HPDE6-E6E7 (cell line): ENCODE measurements around the gene MAP6.

Experiments used
- DNase-seq: peaks from one replicate; pipeline ENCODE4 v3.0.0; 2011; ENCODE audit warnings: missing footprints; ENCODE audit errors: extremely low spot score

Gene MAP6

DNA sequence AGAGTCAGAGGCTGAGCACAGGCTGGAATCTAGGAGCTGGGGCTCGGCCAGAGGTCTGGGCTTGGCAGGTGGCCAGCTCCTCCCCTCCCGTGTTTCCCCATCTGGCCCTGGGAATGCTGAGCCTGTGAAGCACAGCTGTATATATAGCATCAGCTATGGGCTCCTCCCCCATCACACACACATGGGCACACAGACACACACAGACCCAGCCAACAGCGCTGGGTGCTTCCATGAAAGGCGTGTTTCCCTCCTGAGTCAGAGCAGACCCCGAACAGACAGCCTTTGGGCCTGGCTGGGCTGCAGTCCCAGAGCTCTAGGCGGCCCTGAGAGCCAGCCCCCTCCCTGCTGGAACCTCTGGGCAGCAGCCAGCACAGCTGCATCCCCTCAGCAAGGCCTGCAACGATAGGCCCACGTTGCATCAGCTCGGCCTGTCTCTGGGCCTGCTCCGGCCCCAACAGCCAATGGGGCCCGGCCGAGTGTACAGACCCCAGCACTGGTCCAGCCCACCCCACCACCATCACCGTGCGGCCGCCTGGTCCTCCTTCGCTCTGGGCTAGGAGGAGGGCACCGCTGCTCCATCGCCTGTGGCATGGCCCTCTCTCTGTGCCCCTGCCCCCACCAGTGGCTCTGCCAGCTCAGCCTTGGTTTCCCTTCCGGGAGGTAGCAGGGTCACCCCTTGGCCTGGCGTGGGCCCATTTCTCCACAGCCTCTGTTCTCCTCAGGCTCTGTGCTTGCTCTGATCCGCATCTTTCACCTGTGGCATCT lies 114.4 kb downstream of the MAP6 start:
- no peak for DNase-seq

DNA sequence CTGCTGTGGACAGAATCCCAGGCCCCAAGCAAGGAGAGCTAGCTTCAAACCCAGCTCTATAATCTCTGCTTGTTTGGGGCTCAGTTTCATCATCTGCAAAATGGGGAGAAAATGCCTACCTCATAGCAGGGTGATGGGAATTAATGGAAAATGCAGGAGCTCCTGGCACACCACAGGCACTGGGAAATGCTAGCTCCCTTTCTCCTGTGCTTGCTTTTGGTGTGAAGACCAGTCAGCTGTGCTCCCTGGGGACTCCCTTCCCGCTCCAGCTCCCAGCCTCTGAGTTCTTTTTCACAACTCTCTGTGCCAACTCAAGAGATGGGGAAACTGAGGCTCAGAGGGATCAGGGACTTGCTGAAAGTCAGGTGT lies 115.0 kb downstream of the MAP6 start:
- no peak for DNase-seq

DNA sequence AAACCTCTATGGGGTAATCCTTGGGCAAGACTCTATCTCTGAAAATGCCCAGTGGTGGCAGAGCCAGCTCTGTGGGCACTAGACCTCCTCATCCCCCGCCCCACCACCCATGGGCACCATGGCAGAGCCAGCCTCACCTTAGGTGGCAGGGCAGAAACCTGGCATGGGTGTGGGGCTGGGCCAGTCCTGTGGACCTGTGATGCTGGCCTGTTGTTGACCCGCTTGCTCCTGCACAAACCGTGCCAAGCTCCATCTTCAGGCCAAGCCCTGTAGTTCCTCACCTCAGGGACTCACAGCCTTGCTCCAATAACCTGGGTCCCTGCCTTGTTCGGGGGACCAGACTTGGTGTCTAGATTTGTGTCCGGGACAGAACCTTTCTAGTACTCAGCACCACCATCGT lies 115.7 kb downstream of the MAP6 start:
- DNase-seq: no peak

DNA sequence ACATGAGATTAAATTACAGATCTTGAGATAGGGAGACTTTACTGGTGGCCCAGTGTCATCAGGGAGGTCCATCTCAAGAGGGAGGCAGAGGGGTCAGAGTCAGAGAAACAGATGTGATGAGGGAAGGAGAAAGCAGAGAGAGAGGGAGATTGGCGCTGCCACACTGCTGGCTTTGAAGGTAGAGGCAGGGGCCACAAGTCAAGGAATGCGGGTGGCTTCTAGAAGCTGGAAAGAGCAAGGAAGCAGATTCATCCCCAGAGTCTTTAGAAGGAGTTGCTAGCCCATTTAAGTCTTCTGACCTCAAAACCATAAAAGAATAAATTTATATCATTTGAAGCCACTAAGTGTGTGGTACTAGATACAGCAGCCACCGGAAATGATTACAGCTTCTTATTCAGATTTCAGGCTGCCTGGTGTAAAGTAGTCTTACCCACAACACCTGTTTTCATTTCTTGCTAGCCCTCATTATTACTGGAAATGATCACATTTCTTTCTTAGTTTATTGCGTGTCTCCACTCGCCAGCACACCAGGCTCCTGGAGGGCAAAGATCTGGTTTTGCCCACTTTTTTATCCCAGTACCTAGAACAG lies 119.4 kb downstream of the MAP6 start:
- DNase-seq: no peak

DNA sequence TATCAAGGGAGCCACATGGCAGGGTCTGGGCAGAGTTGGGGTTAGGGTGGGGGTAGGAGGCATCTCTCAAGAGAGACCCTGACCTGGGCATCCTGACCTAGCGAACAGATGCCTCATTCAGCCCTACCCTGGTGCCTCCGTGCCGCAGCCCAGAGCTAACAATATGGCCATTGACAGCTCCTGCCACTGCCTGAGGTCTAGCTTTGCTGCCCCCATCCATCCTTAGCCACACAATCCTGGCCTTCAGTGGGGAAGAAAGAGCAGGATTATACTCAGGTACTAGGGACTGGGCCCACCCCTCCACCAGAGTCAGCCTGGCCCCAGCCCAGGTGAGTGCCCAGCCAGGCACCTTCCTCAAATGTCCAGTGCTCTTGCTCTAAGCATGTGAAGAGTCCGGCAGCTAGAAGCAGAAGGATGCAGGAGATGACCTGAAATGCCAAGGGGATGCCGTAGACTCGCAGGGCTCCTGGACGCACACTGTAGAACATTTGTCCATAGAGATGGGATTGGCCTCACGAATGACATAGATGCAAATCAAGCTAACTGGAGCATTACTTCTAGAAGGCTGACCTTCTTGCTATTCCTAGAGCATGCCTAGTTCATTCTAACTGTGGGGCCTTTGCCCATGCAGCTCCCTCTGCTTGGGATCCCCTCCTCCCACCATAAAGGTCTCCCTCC lies 120.1 kb downstream of the MAP6 start:
- no peak for DNase-seq

DNA sequence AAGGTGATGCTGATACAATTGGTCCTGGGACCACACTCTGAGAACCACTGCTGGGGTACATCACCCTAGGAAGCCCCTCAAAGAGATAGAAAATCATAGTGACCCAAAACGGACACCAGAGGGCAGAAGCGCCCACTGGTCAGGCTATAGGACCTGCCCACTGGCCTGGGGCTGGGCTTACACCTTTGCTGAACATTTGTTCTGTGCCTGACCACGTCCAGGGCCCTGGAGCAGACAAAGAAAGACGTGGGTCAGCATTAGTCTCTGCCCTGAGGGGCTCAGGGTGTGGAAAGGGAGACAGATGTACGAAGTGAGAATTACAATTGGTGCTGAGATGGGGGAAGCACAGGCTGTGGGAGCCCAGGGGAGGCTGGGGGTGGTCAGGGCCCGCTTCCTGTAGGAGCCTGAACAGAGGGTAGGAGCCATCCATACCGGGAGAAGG lies 121.2 kb downstream of the MAP6 start:
- DNase-seq: peak; percentile 80

DNA sequence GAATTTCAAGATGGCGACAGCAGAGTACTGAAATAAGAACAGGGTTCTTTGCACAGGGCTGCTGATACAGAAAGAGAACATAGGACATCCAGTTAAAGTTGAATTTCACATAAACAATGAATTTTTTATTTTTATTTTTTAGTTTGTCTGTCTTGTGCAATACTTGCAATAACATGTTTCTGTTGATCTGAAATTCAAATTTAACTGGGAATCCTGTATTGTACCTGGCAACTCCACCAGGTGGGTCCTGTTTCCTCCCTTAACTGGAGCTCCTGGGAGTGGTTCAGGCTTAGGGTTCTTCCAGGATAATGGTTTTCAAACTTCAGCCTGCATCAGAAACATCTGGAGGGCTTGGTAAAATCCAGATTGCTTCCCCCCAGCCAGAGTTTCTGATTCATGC lies 121.7 kb downstream of the MAP6 start:
- DNase-seq: no peak

DNA sequence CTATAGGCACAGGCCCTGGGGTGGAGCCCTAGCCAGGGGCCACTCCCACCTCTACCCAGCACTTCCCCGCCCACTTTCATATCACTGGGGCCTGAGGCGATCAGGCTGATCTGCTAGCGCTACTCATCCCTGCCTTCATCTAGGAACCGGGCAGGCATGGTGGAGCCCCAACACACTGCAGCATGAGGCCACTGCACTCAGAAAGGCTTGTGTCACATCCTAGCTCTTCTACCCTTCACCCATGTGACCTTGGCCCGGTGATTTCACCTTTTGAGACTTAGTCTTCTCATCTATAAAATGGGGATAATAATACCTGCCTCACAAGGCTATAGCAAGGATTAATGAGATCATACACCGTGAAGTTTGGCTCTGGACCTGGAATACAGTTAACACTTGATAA lies 125.0 kb downstream of the MAP6 start:
- DNase-seq: no peak

DNA sequence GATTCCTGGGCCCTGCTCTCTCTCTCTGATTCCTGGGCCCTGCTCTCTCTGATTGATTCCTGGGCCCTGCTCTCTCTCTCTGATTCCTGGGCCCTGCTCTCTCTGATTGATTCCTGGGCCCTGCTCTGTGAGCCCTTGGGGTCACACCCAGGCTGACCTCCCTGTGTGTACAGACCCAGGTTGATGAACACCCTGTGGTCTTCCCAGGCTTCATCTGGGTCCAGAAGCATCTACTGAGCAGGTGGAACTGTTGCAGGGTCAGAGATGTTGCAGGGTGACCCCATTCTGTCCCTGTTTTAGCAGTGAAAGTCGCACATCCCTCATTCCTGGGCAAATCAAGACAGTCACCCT lies 126.8 kb downstream of the MAP6 start:
- DNase-seq: no peak

DNA sequence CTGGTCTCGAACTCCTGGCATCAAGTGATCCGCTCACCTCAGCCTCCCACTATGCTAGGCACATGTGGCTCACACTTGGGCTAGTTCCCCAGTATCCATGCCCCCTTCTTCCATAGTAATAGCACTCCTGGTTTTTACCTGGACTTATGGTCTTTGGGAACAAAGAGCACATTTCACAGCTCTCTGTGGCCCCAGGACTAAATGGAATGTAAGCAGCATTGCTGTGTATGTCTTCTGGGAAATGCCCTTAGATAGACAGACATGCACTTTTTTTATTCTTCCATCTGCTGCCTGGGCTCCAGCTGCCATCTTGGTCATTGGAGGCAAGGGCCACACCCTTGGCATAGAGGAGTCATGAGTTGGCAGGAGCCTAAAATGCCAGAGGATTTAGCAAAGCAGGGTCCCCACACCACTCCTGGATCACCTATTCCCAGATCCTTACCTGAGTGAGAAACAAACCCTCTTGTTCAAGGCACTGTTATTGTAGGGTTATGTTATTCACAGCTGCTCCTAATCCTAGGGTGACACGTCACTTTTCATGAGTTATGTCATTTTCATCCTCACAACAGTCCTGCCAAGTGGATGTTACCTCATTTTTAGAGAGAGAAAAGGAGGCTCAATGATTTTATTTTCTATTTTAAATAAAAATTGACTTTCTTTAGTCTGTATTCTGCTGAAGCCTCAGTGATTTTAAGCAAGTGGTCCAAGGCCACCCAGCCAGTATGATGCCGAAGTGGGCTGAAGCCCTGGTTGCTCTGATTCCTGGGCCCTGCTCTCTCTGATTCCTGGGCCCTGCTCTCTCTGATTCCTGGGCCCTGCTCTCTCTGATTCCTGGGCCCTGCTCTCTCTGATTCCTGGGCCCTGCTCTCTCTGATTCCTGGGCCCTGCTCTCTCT lies 127.4 kb downstream of the MAP6 start:
- DNase-seq: no peak

DNA sequence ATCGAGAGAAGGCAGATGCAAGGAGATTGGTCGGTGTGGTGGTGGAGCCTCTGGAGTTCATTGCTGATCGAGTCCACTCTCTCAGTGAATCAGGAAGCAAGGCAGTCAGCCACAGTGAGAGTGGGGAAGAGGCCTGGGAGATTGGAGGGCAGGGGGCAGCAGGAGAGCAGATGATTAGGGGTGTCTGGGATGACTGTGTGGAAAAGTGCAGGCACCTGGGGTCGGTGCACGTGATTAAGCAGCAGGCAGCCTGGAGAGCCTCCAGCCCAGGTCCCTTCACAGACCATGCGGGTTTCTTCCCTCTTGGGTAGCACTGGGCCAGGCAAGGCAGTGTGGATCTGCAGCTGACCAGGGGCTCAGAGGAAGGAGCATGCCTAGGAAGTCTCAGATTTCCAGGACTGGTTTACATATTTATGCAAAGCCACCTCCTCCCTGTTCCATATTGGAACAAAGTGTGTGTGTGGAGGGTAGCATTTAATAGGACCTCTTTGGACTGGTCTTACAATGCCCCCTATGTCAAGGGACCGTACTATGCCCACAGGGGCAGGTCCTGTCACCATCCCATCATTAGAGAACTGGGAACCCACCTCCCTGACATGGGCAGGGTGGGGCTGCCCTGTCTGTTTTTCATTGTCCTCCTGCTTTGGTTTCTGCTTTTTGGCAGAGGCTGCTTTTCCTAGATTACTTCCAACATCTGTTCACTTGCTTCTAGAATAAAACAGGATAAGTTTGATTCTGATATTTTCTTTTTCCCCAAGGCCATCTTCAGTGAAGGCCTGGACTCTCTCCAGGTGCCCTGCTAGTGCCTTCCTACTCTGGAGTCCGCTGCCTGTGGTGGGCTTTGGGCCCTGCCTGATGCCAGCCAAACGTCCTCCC lies 129.1 kb downstream of the MAP6 start:
- no peak for DNase-seq

DNA sequence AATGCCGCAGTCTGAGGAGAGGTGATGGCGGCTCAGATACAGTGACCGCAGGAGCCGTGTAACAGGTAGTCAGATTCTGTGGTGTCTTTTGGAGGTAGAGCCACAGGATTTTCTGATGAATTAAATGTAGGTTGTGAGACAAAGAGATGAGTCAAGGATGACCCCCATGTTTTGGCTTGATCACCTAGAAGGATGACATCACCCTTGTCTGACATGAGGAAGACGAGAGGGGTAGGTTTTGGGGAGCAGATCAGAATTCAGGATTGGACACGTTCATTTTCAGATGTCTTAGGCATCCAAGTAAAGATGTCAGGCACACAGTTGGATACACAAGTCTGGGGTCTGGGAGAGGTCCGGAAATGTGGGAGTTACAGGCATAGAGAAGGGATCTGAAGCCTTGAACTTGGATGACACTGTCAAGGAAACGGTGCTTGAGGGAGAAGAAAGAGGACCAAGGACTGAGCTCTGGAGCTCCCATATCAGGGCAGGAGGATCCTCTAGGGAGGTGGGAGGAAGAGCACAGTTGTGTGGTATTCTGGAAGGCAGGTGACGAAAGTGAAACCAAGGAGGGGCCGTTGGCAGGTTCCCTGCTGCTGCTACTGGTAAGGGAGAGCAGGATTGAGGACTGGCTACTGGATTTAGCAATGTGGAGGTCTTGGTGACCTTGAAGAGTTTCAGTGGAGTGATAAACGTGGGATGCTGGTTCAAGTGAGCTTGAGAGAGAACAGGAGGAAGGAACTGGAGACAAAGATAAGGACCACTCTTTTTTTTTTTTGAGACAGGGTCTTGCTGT lies 130.5 kb downstream of the MAP6 start:
- no peak for DNase-seq

DNA sequence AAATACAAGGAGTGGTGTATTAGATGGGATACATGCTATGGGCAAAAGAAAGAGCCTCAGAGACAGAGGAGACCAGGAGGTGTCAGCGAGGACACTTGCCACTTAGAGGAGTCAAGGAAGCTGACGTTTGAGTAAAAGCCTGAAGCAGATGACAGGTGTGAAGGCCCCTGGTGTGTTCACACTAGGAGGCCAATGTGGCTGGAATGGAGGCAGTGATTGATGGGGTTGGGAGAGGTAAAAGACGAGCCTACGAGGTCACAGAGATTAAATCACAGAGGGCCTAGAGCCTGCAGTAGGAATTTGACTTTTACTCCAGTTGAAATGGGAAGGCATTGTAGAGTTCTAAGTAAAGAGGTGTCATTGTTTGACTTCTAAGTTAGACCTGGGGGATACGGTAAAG lies 131.1 kb downstream of the MAP6 start:
- no peak for DNase-seq
